H9 (cell line): ENCODE results near the gene GSTO2. TPM values are rescaled to one million over a fixed set of nuclear protein-coding genes. Genes with fewer than 3 reads are reported as not detected.

ENCODE experiments used
- DNase-seq: peaks from one replicate; pipeline ENCODE4 v3.0.0-alpha.2; 2017
- H2AFZ ChIP-seq: one replicate; pipeline ENCODE4 v1.6.1; 2013; ENCODE audit warnings: mild to moderate bottlenecking, low read length, control low read depth, moderate library complexity
- H2AK5ac ChIP-seq: 2 replicates; pipeline ENCODE4 v1.6.1; 2013; ENCODE audit warnings: low read length, control low read depth, mixed read lengths; ENCODE audit not compliant: insufficient read length
- H2BK120ac ChIP-seq: one replicate; pipeline ENCODE4 v1.6.1; 2013; ENCODE audit warnings: low read depth, mild to moderate bottlenecking, low read length, control low read depth, inconsistent platforms; ENCODE audit not compliant: poor library complexity, severe bottlenecking
- H2BK12ac ChIP-seq: 2 replicates; pipeline ENCODE4 v1.6.1; 2013; ENCODE audit warnings: low read length, control low read depth, mixed read lengths, low read depth; ENCODE audit not compliant: insufficient read length
- H2BK15ac ChIP-seq: 2 replicates; pipeline ENCODE4 v1.6.1; 2013; ENCODE audit warnings: low read depth, low read length, control low read depth
- H2BK20ac ChIP-seq: one replicate; pipeline ENCODE4 v1.6.1; 2013; ENCODE audit warnings: low read depth, mild to moderate bottlenecking, low read length, control low read depth, inconsistent platforms; ENCODE audit not compliant: poor library complexity, severe bottlenecking
- H2BK5ac ChIP-seq: 2 replicates; pipeline ENCODE4 v1.6.1; 2013; ENCODE audit warnings: low read length, control low read depth, mixed read lengths; ENCODE audit not compliant: insufficient read length
- H3K14ac ChIP-seq: 2 replicates; pipeline ENCODE4 v1.6.1; 2013; ENCODE audit warnings: low read length, control low read depth; ENCODE audit not compliant: insufficient read depth
- H3K18ac ChIP-seq: 2 replicates; pipeline ENCODE4 v1.6.1; 2013; ENCODE audit warnings: low read depth, mild to moderate bottlenecking, mixed read lengths, low read length, control low read depth; ENCODE audit not compliant: insufficient read length
- H3K23ac ChIP-seq: 2 replicates; pipeline ENCODE4 v1.6.1; 2013; ENCODE audit warnings: low read length, control low read depth, mixed read lengths, low read depth; ENCODE audit not compliant: insufficient read length
- H3K23me2 ChIP-seq: 2 replicates; pipeline ENCODE4 v1.6.1; 2013; ENCODE audit warnings: low read depth, mild to moderate bottlenecking, mixed read lengths, low read length, control low read depth; ENCODE audit not compliant: insufficient read length, poor library complexity, severe bottlenecking
- H3K27ac ChIP-seq: 2 replicates; pipeline ENCODE4 v1.5.1; 2013; ENCODE audit warnings: low read length, control low read depth, mixed read lengths, low read depth; ENCODE audit not compliant: insufficient read length
- H3K27me3 ChIP-seq: 2 replicates; pipeline ENCODE4 v1.6.1; 2013; ENCODE audit warnings: low read length, control low read depth, inconsistent platforms; ENCODE audit not compliant: insufficient read depth
- H3K4ac ChIP-seq: 2 replicates; pipeline ENCODE4 v1.6.1; 2013; ENCODE audit warnings: low read depth, mild to moderate bottlenecking, control low read depth, inconsistent platforms, low read length, moderate library complexity
- H3K4me1 ChIP-seq: 2 replicates; pipeline ENCODE4 v1.6.1; 2013; ENCODE audit warnings: low read length, control low read depth, inconsistent platforms; ENCODE audit not compliant: insufficient read depth
- H3K4me2 ChIP-seq: 2 replicates; pipeline ENCODE4 v1.6.1; 2013; ENCODE audit warnings: low read length, control low read depth, mixed read lengths; ENCODE audit not compliant: insufficient read length, insufficient read depth
- H3K56ac ChIP-seq: 2 replicates; pipeline ENCODE4 v1.6.1; 2013; ENCODE audit warnings: low read depth, mild to moderate bottlenecking, mixed read lengths, low read length, control low read depth; ENCODE audit not compliant: insufficient read length
- H3K79me1 ChIP-seq: 2 replicates; pipeline ENCODE4 v1.6.1; 2013; ENCODE audit warnings: low read depth, mild to moderate bottlenecking, moderate library complexity, low read length, control low read depth, inconsistent platforms; ENCODE audit not compliant: insufficient read depth, poor library complexity, severe bottlenecking
- H3K79me2 ChIP-seq: 2 replicates; pipeline ENCODE4 v1.6.1; 2013; ENCODE audit warnings: low read length, control low read depth, inconsistent platforms; ENCODE audit not compliant: insufficient read depth
- H3K9ac ChIP-seq: 2 replicates; pipeline ENCODE4 v1.6.1; 2013; ENCODE audit warnings: low read length, control low read depth, mixed read lengths; ENCODE audit not compliant: insufficient read length; ENCODE audit errors: extremely low read depth
- H3K9me3 ChIP-seq: one replicate; pipeline ENCODE4 v1.6.1; 2013; ENCODE audit warnings: low read depth, low read length, inconsistent platforms; ENCODE audit not compliant: control insufficient read depth
- H3T11ph ChIP-seq: one replicate; pipeline ENCODE4 v1.6.1; 2013; ENCODE audit warnings: mild to moderate bottlenecking, low read length, control low read depth, inconsistent platforms
- H4K20me1 ChIP-seq: one replicate; pipeline ENCODE4 v1.6.1; 2013; ENCODE audit not compliant: control insufficient read depth, insufficient read length, insufficient read depth
- H4K5ac ChIP-seq: 2 replicates; pipeline ENCODE4 v1.6.1; 2013; ENCODE audit warnings: low read depth, mild to moderate bottlenecking, mixed read lengths, low read length, control low read depth; ENCODE audit not compliant: insufficient read length
- H4K8ac ChIP-seq: replicated peaks from 2 replicates; pipeline ENCODE4 v1.6.1; 2013; ENCODE audit warnings: low read length, control low read depth, mixed read lengths, low read depth; ENCODE audit not compliant: insufficient read length
- H4K91ac ChIP-seq: 2 replicates; pipeline ENCODE4 v1.6.1; 2013; ENCODE audit warnings: low read depth, mild to moderate bottlenecking, moderate library complexity, mixed read lengths, low read length, control low read depth; ENCODE audit not compliant: insufficient read length
- H3K27ac Mint-ChIP-seq, 3 experiments: 2 replicates in 2 of 3; 3 replicates in 1 of 3; pipeline ENCODE4 v1.8.0; 2020 to 2021; ENCODE audit warnings: mixed read lengths in 3 of 3, mild to moderate bottlenecking in 1 of 3, moderate library complexity in 1 of 3
- H3K27me3 Mint-ChIP-seq: 2 replicates; pipeline ENCODE4 v1.8.0; 2021; ENCODE audit warnings: low read depth, mild to moderate bottlenecking, moderate library complexity, mixed read lengths
- H3K36me3 Mint-ChIP-seq, 3 experiments: 2 replicates in 2 of 3; 3 replicates in 1 of 3; pipeline ENCODE4 v1.8.0; 2020 to 2021; ENCODE audit warnings: low read depth in 3 of 3, mixed read lengths in 3 of 3; ENCODE audit not compliant: insufficient read depth in 1 of 3
- H3K4me1 Mint-ChIP-seq, 2 experiments: 2 replicates each; pipeline ENCODE4 v1.8.0; 2020; ENCODE audit warnings: mixed read lengths in 2 of 2
- H3K4me3 Mint-ChIP-seq, 2 experiments: 2 replicates in 1 of 2; 3 replicates in 1 of 2; pipeline ENCODE4 v1.8.0; 2020 to 2021; ENCODE audit warnings: mild to moderate bottlenecking in 2 of 2, mixed read lengths in 2 of 2, moderate library complexity in 1 of 2
- H3K9me3 Mint-ChIP-seq, 2 experiments: 2 replicates in 1 of 2; 3 replicates in 1 of 2; pipeline ENCODE4 v1.8.0; 2020; ENCODE audit warnings: mild to moderate bottlenecking in 2 of 2, mixed read lengths in 2 of 2, moderate library complexity in 1 of 2
- WGBS: extraction: QIAGEN DNeasy Blood & Tissue Kit; methylation state at CpG from one replicate; pipeline ENCODE4 v1.1.7; 2013; ENCODE audit warnings: missing lambda C conversion rate, low lambda C conversion rate, mixed read lengths; ENCODE audit not compliant: insufficient read length; ENCODE audit errors: extremely low coverage; 5-methylcytosine and 5-hydroxymethylcytosine counted together
- total RNA-seq: library from RNA; stranded (reverse); gene quantifications from 2 replicates; pipeline ENCODE4 v1.2.1, GENCODE V29; 2021
- TF ChIP-seq, protein P1 (sequence below): fragments of 200-600 bp; sonication (generic); conservative IDR thresholded peaks from 3 replicates; pipeline ENCODE4 v1.8.0; 2021; ENCODE audit warnings: antibody characterized with exemption, mild to moderate bottlenecking

The GSTO2 gene
- total RNA-seq, 1 experiment from 2014 or later: 14.5 TPM

- Histone ChIP-seq H2BK5ac (no peak overlapping the region), H2AK5ac (no peak overlapping the region), H3K27me3 (no peaks in the 10 kb centered on the region), H2BK120ac (no peak overlapping the region), H3K18ac (no peak overlapping the region), H2AFZ (no peak overlapping the region), H4K5ac (no peak overlapping the region), H4K8ac (no peak overlapping the region), H2BK12ac (no peak overlapping the region), H3K4ac (no peak overlapping the region), H3K79me1 (no peaks in the 10 kb centered on the region), H4K20me1 (no peaks in the 10 kb centered on the region), H3K14ac (no peak overlapping the region), H3K9ac (no peak overlapping the region), H3K9me3 (no peaks in the 10 kb centered on the region), H3K4me2 (no peak overlapping the region), H3K79me2 (peaks cover under 1% of the 10 kb centered on the region; the same call in 1 of the 2 replicates), H3T11ph (no peak overlapping the region), H2BK15ac (no peak overlapping the region), H2BK20ac (no peak overlapping the region), H3K27ac (no peak overlapping the region), H3K23ac (no peak overlapping the region), H3K4me1 (no peaks in the 10 kb centered on the region), H4K91ac (no peak overlapping the region), H3K23me2 (peaks cover 7% of the 10 kb centered on the region), H3K56ac (no peak overlapping the region)
- no peak for DNase-seq
- no CpG with 5 or more reads among the region's 1 CpG for WGBS
- Mint-ChIP-seq H3K9me3 (no peaks in the 10 kb centered on the region), H3K27me3 (peaks cover 7% of the 10 kb centered on the region), H3K36me3 (peaks cover 0 to 3% (median under 1%) of the 10 kb centered on the region in 3 experiments; a peak in 4 of 7 replicates), H3K27ac (no peak overlapping the region), H3K4me3 (no peak overlapping the region), H3K4me1 (peaks cover 8 to 12% of the 10 kb centered on the region in 2 experiments)
- TF ChIP-seq, protein P1, sequence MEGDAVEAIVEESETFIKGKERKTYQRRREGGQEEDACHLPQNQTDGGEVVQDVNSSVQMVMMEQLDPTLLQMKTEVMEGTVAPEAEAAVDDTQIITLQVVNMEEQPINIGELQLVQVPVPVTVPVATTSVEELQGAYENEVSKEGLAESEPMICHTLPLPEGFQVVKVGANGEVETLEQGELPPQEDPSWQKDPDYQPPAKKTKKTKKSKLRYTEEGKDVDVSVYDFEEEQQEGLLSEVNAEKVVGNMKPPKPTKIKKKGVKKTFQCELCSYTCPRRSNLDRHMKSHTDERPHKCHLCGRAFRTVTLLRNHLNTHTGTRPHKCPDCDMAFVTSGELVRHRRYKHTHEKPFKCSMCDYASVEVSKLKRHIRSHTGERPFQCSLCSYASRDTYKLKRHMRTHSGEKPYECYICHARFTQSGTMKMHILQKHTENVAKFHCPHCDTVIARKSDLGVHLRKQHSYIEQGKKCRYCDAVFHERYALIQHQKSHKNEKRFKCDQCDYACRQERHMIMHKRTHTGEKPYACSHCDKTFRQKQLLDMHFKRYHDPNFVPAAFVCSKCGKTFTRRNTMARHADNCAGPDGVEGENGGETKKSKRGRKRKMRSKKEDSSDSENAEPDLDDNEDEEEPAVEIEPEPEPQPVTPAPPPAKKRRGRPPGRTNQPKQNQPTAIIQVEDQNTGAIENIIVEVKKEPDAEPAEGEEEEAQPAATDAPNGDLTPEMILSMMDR: no peak
These were observed 4.3 kb downstream of the GSTO2 start for GRCh38 chr10:104273286-104273685.
